ENCODE measurements around the gene CEP112. TPM values are rescaled to one million over a fixed set of nuclear protein-coding genes. Genes with fewer than 3 reads are reported as not detected.

The CEP112 gene
- total and polyA plus RNA-seq, 2 donors (not counting 3 experiments of a cell fraction or from before 2014, with no cell fraction given): 1.5 to 25.3 TPM

- H3K9me1 ChIP-seq (replicated peaks; ENCODE audit: control insufficient read depth, extremely low read depth, insufficient read depth, low read length): no peaks in the 10 kb centered on the region
- FAIRE-seq: no peak
- CTCF ChIA-PET: interaction anchor here (0.9 to 2.3 kb wide), 2 partner anchors 691 to 754 kb away, joined by 4 to 26 read pairs; no protein-coding TSS in a partner anchor
Measured at GRCh38 chr17:65985571-65985970, 206.4 kb downstream of the CEP112 start.

More at GRCh38 chr17:65985571-65985970, 206.4 kb downstream of the CEP112 start:
- dilution Hi-C loops (cut with MboI; ENCODE audit: extremely low pct_ligation_motif_present, low sequenced_read_pairs): no loop called here
- TF ChIP-seq POLR2A (IDR thresholded peaks at IDR 0.05; ENCODE audit: low read depth, low read length) (no peak), JUN (IDR thresholded peaks at IDR 0.05; ENCODE audit: borderline replicate concordance, insufficient read depth, insufficient read length, low read depth) (no peak), CTCF (IDR thresholded peaks at IDR 0.05; ENCODE audit: extremely low read depth in 1 of 2, insufficient read depth in 1 of 2, low read depth in 1 of 2, low read length in 2 of 2) (no peak), MAX (IDR thresholded peaks at IDR 0.05; ENCODE audit: insufficient read depth, insufficient read length) (no peak), MYC (IDR thresholded peaks at IDR 0.05; ENCODE audit: low read depth, low read length) (no peak), GATA2 (IDR thresholded peaks at IDR 0.05; ENCODE audit: insufficient read depth, insufficient read length, low read depth, low read length) (no peak), POLR2AphosphoS5 (IDR thresholded peaks at IDR 0.05; ENCODE audit: insufficient read depth, low read depth, low read length) (no peak), FOS (IDR thresholded peaks at IDR 0.05; ENCODE audit: borderline replicate concordance, insufficient read depth, low read length) (no peak), EZH2 (IDR thresholded peaks at IDR 0.05; ENCODE audit: borderline replicate concordance, low read depth, low read length, severe bottlenecking) (no peak)
- H3K27me3 ChIP-seq (ENCODE audit: control insufficient read depth in 2 of 2, insufficient read depth in 2 of 2, low read length in 2 of 2): no peaks in the 10 kb centered on the region
- POLR2A ChIA-PET: no interaction called here
- BruUV-seq (replicated peaks): no TSS peak
- intact Hi-C loops (cut with micrococcal nuclease): loop anchor here (10.0 kb wide), 1 partner anchor 531 kb away; no protein-coding TSS in a partner anchor
- no peak overlapping the region for H3K4me3 ChIP-seq (replicated peaks in 1 of 3; ENCODE audit: insufficient read depth in 1 of 3, low read depth in 1 of 3, low read length in 3 of 3)
- no peaks in the 10 kb centered on the region for H3K9me3 ChIP-seq (replicated peaks; ENCODE audit: control insufficient read depth, insufficient read depth, low read length)
- no peaks in the 10 kb centered on the region for H3K4me1 ChIP-seq (ENCODE audit: control insufficient read depth, extremely low read depth, insufficient read depth, low read length)
- no peaks in the 10 kb centered on the region for H3K36me3 ChIP-seq (ENCODE audit: control insufficient read depth in 2 of 2, extremely low read depth in 1 of 2, insufficient read depth in 2 of 2, low read length in 2 of 2)
- H3K27ac ChIP-seq (ENCODE audit: insufficient read depth, low read depth, low read length): no peak overlapping the region
- H3K79me2 ChIP-seq (ENCODE audit: control insufficient read depth, insufficient read depth, low read length): no peaks in the 10 kb centered on the region
- H4K20me1 ChIP-seq (replicated peaks; ENCODE audit: control insufficient read depth, extremely low read depth, insufficient read depth, low read length): no peaks in the 10 kb centered on the region
- no peak overlapping the region for H3K4me2 ChIP-seq (ENCODE audit: insufficient read depth, low read length)
- no peak overlapping the region for H2AFZ ChIP-seq (ENCODE audit: low read depth, low read length)
- H3K9ac ChIP-seq (replicated peaks; ENCODE audit: extremely low read depth, insufficient read depth, low read length): no peak overlapping the region
- no peak for DNase-seq (ENCODE audit: low read depth, low spot score)

Data from endothelial cell of umbilical vein (primary cell).